Sigmoid colon (tissue), 7 donors: ENCODE results near the gene ZFYVE28. TPM values are rescaled to one million over a fixed set of nuclear protein-coding genes. Genes with fewer than 3 reads are reported as not detected.
A peak's percentile ranks its signal among the peaks of the same experiment; 100 is the strongest.

ENCODE experiments used
- DNase-seq: peaks from one replicate; pipeline ENCODE4 v3.0.0-alpha.2; 2019
- H3K27ac ChIP-seq, 4 donors: fragments of 200-600 bp; sonication (generic); one replicate each; pipeline ENCODE4 v1.5.1; 2016 to 2019; ENCODE audit warnings: mild to moderate bottlenecking in 1 of 4
- H3K27me3 ChIP-seq, 3 donors: fragments of 200-600 bp; sonication (generic); one replicate each; pipeline ENCODE4 v1.5.1; 2019; ENCODE audit warnings: mild to moderate bottlenecking in 1 of 3
- H3K36me3 ChIP-seq, 4 donors: fragments of 200-600 bp; sonication (generic); one replicate each; pipeline ENCODE4 v1.5.1; 2016 to 2019
- H3K4me1 ChIP-seq, 4 donors: fragments of 200-600 bp; sonication (generic); one replicate each; pipeline ENCODE4 v1.5.1; 2017 to 2019
- H3K4me3 ChIP-seq, 4 donors: fragments of 200-600 bp; sonication (generic); one replicate each; pipeline ENCODE4 v1.5.1; 2017 to 2019; ENCODE audit warnings: mild to moderate bottlenecking in 2 of 4, moderate library complexity in 1 of 4
- H3K9me3 ChIP-seq, 4 donors: fragments of 200-600 bp in 3 of 4; sonication (generic) in 3 of 4; one replicate each; pipeline versions ENCODE4 v1.5.1 to v1.6.1; 2013 to 2019
- EP300 ChIP-seq, 4 donors: sonication (generic); formaldehyde crosslinking; IDR thresholded peaks; one replicate each; pipeline ENCODE4 v1.6.1; 2017; ENCODE audit warnings: antibody characterized with exemption in 4 of 4
- POLR2A ChIP-seq, 2 donors: fragments of 450-650 bp; IDR thresholded peaks; one replicate each; pipeline ENCODE4 v1.6.1; 2016; ENCODE audit warnings: antibody characterized with exemption in 2 of 2, mild to moderate bottlenecking in 2 of 2, moderate library complexity in 2 of 2
- POLR2AphosphoS5 ChIP-seq, 4 donors: sonication (generic); formaldehyde crosslinking; IDR thresholded peaks; one replicate each; pipeline ENCODE4 v1.6.1; 2017; ENCODE audit warnings: antibody characterized with exemption in 4 of 4
- WGBS, 2 donors: extraction: QIAGEN DNeasy Blood & Tissue Kit; methylation state at CpG; one replicate each; pipeline ENCODE4 v1.1.7; 2013; 5-methylcytosine and 5-hydroxymethylcytosine counted together
- intact Hi-C: fragments of 100-400 bp; cut with DNase I; formaldehyde crosslinking; loops from one replicate; pipeline ENCODE4 v1.15.1; 2023
- polyA plus RNA-seq, 3 donors: library from polyadenylated mRNA; stranded (reverse); fragments of 200-250 nt; gene quantifications; one replicate each; pipeline ENCODE4 v1.2.3, GENCODE V29; 2013
- total RNA-seq, 4 donors: library from RNA; depleted of rRNA; stranded (reverse); fragments of >200 nt; gene quantifications; one replicate each; pipeline ENCODE4 v1.1.0, GENCODE V29; 2016
- TF ChIP-seq, protein P1 (sequence below), 4 experiments: fragments of 450-650 bp in 3 of 4; fragments of 200-600 bp in 1 of 4; IDR thresholded peaks; one replicate each; pipeline ENCODE4 v1.5.1; 2016 to 2019; ENCODE audit warnings: antibody characterized with exemption in 4 of 4, mild to moderate bottlenecking in 3 of 4, moderate library complexity in 2 of 4
- donor health status: healthy with polysubstance abuse.
- donor health status: Bipolar disorder and iron deficiency.
- donor health status: healthy.

ZFYVE28 gene
- total and polyA plus RNA-seq, 7 donors = 3.1 to 24.1 (median 13.0) TPM

DNA sequence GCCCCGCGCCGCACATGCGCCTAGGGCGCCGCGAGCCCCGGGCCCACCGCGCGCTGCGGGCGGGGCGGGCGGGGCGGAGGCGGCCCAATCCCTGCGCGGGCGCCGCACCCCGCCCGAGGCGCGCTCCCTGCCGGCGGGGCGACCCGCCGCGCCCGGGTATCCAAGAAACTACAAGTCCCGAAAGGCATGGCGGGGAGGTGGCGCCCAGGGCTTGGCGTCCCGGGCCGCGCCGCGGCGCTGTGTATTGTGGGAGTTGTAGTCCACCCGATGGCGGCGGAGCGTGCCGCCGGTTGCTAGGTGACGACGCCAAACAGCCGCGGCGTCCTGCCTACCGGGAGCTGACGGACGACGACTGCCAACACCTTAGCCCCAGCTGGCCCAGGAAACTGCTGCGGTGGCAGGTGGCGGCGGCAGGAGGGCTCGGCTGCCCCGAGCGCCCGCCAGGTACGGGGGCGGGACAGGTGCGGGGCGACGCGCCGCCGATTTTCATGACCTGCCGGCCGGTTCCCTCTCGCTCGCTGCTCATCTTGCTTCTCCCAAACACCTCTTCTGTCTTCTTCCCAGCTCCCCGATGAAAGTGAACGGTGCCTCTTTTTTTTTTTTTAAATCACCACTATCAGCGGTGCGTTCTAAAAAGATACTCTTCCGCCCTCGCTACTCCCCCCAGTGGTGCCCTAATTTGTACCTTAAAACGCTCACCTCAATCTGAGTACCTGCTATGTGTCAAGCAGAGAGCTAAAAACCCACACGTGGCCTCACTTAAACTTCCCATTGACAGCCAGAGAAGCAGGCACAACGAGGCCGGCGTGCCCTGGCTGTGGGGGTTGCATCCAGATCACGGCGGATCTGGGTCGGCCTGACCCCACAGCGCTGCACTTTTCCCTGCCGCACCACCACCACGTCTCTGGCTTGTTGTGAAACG is 466 bp upstream of the ZFYVE28 start, which contains the start of gene CFAP99:
TSS of gene CFAP99 (plus strand) at position 306 of the 922 bp plus-strand sequence.
- DNase-seq = peak; percentile 98
- peak in 1 of 4 donors; percentile 60 for TF ChIP-seq POLR2AphosphoS5 (IDR thresholded peaks at IDR 0.05)
- TF ChIP-seq, protein P1, sequence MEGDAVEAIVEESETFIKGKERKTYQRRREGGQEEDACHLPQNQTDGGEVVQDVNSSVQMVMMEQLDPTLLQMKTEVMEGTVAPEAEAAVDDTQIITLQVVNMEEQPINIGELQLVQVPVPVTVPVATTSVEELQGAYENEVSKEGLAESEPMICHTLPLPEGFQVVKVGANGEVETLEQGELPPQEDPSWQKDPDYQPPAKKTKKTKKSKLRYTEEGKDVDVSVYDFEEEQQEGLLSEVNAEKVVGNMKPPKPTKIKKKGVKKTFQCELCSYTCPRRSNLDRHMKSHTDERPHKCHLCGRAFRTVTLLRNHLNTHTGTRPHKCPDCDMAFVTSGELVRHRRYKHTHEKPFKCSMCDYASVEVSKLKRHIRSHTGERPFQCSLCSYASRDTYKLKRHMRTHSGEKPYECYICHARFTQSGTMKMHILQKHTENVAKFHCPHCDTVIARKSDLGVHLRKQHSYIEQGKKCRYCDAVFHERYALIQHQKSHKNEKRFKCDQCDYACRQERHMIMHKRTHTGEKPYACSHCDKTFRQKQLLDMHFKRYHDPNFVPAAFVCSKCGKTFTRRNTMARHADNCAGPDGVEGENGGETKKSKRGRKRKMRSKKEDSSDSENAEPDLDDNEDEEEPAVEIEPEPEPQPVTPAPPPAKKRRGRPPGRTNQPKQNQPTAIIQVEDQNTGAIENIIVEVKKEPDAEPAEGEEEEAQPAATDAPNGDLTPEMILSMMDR (IDR thresholded peaks at IDR 0.05) = no peak

DNA sequence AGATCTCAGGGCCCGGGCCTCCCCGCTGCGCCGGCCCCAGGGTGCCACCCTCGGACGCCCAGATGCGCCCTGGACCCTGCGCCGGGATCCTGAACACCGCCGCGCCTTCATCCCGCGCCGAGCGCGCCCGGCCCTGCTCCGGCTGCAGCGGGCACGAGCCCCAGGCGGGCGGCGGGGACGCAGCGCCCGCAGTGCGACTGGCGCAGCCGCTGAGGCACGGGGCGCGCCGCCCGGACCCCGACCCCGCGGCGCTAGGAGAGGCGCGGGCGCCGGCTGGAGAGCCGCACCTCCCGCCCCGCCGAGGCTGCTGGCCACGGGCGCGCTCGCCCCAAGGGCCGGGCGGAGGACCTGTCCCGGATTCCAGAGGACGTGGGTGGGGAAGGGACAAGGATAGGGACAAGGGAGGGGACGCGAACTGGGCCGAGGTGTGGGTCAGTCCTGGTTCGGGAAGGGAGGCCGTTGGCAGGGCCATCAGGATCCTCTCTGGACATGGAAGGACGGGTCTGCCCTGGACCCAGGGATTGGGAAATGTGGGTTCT is 1.1 kb downstream of the ZFYVE28 start:
- Histone ChIP-seq H3K27ac (peak overlapping the region in 3 of 4 donors; percentile 27 to 34 (median 31)), H3K36me3 (no peaks in the 10 kb centered on the region), H3K4me1 (peaks cover 0 to 49% (median 44%) of the 10 kb centered on the region in 4 donors), H3K9me3 (no peaks in the 10 kb centered on the region), H3K27me3 (peaks cover 8 to 69% (median 46%) of the 10 kb centered on the region in 3 donors), H3K4me3 (peak overlapping the region in 3 of 4 donors; percentile 69 to 73 (median 69))
- WGBS, 2 donors = 0 to 1% methylated on average over 61 of the region's 61 CpGs
- intact Hi-C loops = loop anchor here (5.0 kb wide), 6 partner anchors 50 to 545 kb away; partner anchors contain the start of genes FAM193A, GRK4, HAUS3 and MXD4
- TF ChIP-seq POLR2AphosphoS5 (IDR thresholded peaks at IDR 0.05) = no peak
- TF ChIP-seq, protein P1 (IDR thresholded peaks at IDR 0.05) = no peak
- TF ChIP-seq POLR2A (IDR thresholded peaks at IDR 0.05) = no peak
- no peak for TF ChIP-seq EP300 (IDR thresholded peaks at IDR 0.05)
- DNase-seq = no peak

More for the DNA sequence above, 466 bp upstream of the ZFYVE28 start, which contains the start of gene CFAP99:
- peak within 1 kb of the TSS in 2 of 4 donors; percentile 20 to 43 for H3K27ac ChIP-seq
- no peaks in the 10 kb centered on the region for H3K9me3 ChIP-seq
- 1% methylated on average over 94 of the region's 94 CpGs for WGBS, 2 donors
- intact Hi-C loops = loop anchor here (5.0 kb wide), 6 partner anchors 48 to 543 kb away; partner anchors contain the start of genes FAM193A, GRK4, HAUS3 and MXD4
- no peaks in the 10 kb centered on the region for H3K36me3 ChIP-seq
- H3K4me1 ChIP-seq = peaks cover 0 to 33% (median 29%) of the 10 kb centered on the region in 4 donors
- peak within 1 kb of the TSS; percentile 34 to 73 (median 69) for H3K4me3 ChIP-seq
- peaks cover 8 to 84% (median 57%) of the 10 kb centered on the region in 3 donors for H3K27me3 ChIP-seq

DNA sequence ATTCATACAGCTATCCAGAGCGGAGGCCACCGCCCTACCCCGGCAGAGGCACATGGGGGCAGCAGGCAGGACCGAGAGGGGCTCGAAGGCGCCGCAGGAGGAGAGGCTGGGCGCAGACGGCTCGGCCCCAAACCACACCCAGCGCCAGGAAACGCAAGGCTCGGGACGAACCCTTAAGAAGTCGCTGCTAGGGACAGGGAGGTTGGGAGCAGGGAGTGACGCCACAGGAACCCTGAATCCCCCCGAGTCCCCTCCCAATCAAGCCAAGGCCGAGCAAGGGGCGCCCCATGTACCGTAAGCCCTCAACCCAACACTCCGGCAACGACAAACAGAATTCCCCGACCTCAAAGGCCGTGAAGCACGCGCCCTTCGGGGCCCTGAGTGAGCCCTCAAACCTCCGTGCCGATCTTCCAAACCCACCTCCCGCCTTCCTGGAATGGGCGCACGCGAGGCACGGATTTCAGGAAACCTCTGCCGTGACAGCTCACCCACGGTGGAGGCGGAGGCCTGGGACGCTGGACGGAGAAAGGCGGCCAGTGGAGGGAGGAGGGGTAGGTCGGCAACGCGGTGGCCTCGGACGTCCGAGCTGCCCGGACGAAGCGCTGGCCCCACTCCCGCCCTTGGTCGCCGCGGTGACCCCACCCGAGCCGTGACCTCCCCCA is 1.8 kb downstream of the ZFYVE28 start:
- peaks cover 0 to 50% (median 45%) of the 10 kb centered on the region in 4 donors for H3K4me1 ChIP-seq
- no peak for DNase-seq
- H3K4me3 ChIP-seq = peak overlapping the region in 3 of 4 donors; percentile 69 to 73 (median 69)
- peak overlapping the region in 3 of 4 donors; percentile 27 to 34 (median 31) for H3K27ac ChIP-seq
- intact Hi-C loops = loop anchor here (5.0 kb wide), 6 partner anchors 51 to 546 kb away; partner anchors contain the start of genes FAM193A, GRK4, HAUS3 and MXD4
- no peaks in the 10 kb centered on the region for H3K36me3 ChIP-seq
- H3K27me3 ChIP-seq = peaks cover 8 to 63% (median 47%) of the 10 kb centered on the region in 3 donors
- WGBS, 2 donors = 1 to 3% methylated on average over 55 of the region's 55 CpGs
- H3K9me3 ChIP-seq = no peaks in the 10 kb centered on the region
- TF ChIP-seq POLR2AphosphoS5 (IDR thresholded peaks at IDR 0.05) (no peak), POLR2A (IDR thresholded peaks at IDR 0.05) (no peak), EP300 (IDR thresholded peaks at IDR 0.05) (no peak)
- TF ChIP-seq, protein P1 (IDR thresholded peaks at IDR 0.05) = no peak

DNA sequence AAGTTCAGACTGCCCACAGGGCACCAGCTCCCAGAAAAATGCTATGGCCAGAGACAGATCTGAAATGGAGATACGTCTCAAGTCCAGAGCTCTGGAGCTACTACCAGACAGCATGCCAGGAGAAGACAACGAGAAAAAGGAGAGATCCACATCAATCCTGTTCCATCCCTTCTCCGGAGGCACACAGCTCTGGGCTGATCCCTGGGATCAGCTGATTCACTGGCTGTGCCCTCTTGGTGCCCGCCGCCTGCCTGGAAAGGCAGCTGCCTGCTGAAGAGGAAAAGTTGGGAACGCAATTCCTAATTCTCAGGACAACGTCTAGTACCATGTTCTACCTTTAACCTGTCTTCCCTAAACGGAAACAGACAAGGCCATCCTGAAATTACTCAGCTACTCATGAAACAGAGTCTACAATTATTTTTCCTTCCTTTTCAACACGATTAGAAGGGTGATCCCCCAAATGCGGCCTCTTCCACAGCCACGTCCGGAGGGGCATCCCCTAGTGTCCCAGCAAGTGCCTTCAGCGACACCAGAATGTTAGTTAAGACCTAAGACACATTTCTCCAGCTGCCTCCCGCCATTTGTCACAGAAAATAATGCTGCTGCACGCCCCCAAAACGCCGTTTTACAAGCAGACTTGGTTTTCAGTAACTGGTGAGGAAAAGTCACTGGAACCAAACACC is 2.4 kb downstream of the ZFYVE28 start:
- Histone ChIP-seq H3K36me3 (no peaks in the 10 kb centered on the region), H3K27ac (peak overlapping the region in 1 of 4 donors; percentile 27), H3K9me3 (no peaks in the 10 kb centered on the region), H3K4me3 (peak overlapping the region in 1 of 4 donors; percentile 69), H3K4me1 (peaks cover 0 to 50% (median 45%) of the 10 kb centered on the region in 4 donors), H3K27me3 (peaks cover 8 to 56% (median 45%) of the 10 kb centered on the region in 3 donors)
- DNase-seq = no peak
- WGBS, 2 donors = 66 to 68% methylated on average over 17 of the region's 17 CpGs
- TF ChIP-seq, protein P1 (IDR thresholded peaks at IDR 0.05) = no peak
- TF ChIP-seq POLR2AphosphoS5 (IDR thresholded peaks at IDR 0.05) = no peak
- TF ChIP-seq POLR2A (IDR thresholded peaks at IDR 0.05) = no peak
- TF ChIP-seq EP300 (IDR thresholded peaks at IDR 0.05) = no peak
- intact Hi-C loops = loop anchor here (5.0 kb wide), 6 partner anchors 51 to 546 kb away; partner anchors contain the start of genes FAM193A, GRK4, HAUS3 and MXD4
